SK-N-SH treated with all-trans-retinoic acid at 6 μM for 48 hours (cell line): ENCODE measurements around the gene VAV3.

Experiments
- ATAC-seq: fragments of 200-7000 bp; cut with Tn5 transposase; 3 replicates; pipeline ENCODE4 v1.9.1; 2020; ENCODE audit warnings: mild to moderate bottlenecking, moderate library complexity
- BACH2 ChIP-seq: fragments of 250-450 bp; sonication (Bioruptor Pico); IDR thresholded peaks from 2 replicates; pipeline ENCODE4 v1.9.0; 2021; ENCODE audit warnings: mild to moderate bottlenecking, borderline replicate concordance
- CSDC2 ChIP-seq: fragments of 250-450 bp; sonication (Bioruptor Pico); IDR thresholded peaks from 2 replicates; pipeline ENCODE4 v1.5.0; 2020; ENCODE audit warnings: mild to moderate bottlenecking, moderate library complexity
- CSRNP3 ChIP-seq: fragments of 250-450 bp; sonication (Bioruptor Pico); IDR thresholded peaks from 2 replicates; pipeline ENCODE4 v1.5.1; 2021; ENCODE audit warnings: mild to moderate bottlenecking, moderate library complexity
- GLIS3 ChIP-seq: fragments of 250-450 bp; sonication (Bioruptor Pico); IDR thresholded peaks from 2 replicates; pipeline ENCODE4 v1.5.0; 2020; ENCODE audit warnings: mild to moderate bottlenecking, moderate library complexity
- ISL1 ChIP-seq: fragments of 250-450 bp; sonication (Bioruptor Pico); IDR thresholded peaks from 2 replicates; pipeline ENCODE4 v2.1.2; 2022; ENCODE audit warnings: mild to moderate bottlenecking, moderate library complexity
- OSR1 ChIP-seq: fragments of 250-450 bp; sonication (Bioruptor Pico); IDR thresholded peaks from 2 replicates; pipeline ENCODE4 v1.8.0; 2022; ENCODE audit warnings: moderate library complexity, mild to moderate bottlenecking, inconsistent platforms
- PATZ1 ChIP-seq: fragments of 250-450 bp; sonication (Bioruptor Pico); IDR thresholded peaks from 2 replicates; pipeline ENCODE4 v1.8.0; 2020; ENCODE audit warnings: mild to moderate bottlenecking, moderate library complexity, borderline replicate concordance
- POU6F1 ChIP-seq: fragments of 250-450 bp; sonication (Bioruptor Pico); IDR thresholded peaks from 2 replicates; pipeline ENCODE4 v1.8.0; 2021; ENCODE audit warnings: low read depth, mild to moderate bottlenecking, moderate library complexity, borderline replicate concordance
- PPARA ChIP-seq: fragments of 250-450 bp; sonication (Bioruptor Pico); IDR thresholded peaks from 2 replicates; pipeline ENCODE4 v1.5.0; 2020; ENCODE audit warnings: mild to moderate bottlenecking, borderline replicate concordance
- RARB ChIP-seq: fragments of 250-450 bp; sonication (Bioruptor Pico); IDR thresholded peaks from 2 replicates; pipeline ENCODE4 v1.8.0; 2021; ENCODE audit warnings: mild to moderate bottlenecking, moderate library complexity
- SNAI2 ChIP-seq: fragments of 250-450 bp; sonication (Bioruptor Pico); IDR thresholded peaks from 2 replicates; pipeline ENCODE4 v1.5.0; 2020; ENCODE audit warnings: mild to moderate bottlenecking, moderate library complexity
- TCF4 ChIP-seq: fragments of 250-450 bp; sonication (Bioruptor Pico); IDR thresholded peaks from 2 replicates; pipeline ENCODE4 v1.8.0; 2021; ENCODE audit warnings: mild to moderate bottlenecking, moderate library complexity, borderline replicate concordance
- TOX ChIP-seq: fragments of 250-450 bp; sonication (Bioruptor Pico); IDR thresholded peaks from 2 replicates; pipeline ENCODE4 v1.8.0; 2021; ENCODE audit warnings: mild to moderate bottlenecking, moderate library complexity, borderline replicate concordance
- ZC3H10 ChIP-seq: fragments of 250-450 bp; sonication (Bioruptor Pico); IDR thresholded peaks from 2 replicates; pipeline ENCODE4 v1.5.1; 2021; ENCODE audit warnings: mild to moderate bottlenecking, moderate library complexity
- ZFP3 ChIP-seq: fragments of 250-450 bp; sonication (Bioruptor Pico); IDR thresholded peaks from 2 replicates; pipeline ENCODE4 v1.5.0; 2020; ENCODE audit warnings: mild to moderate bottlenecking, moderate library complexity
- ZFP30 ChIP-seq: fragments of 450-650 bp; formaldehyde crosslinking; IDR thresholded peaks from 2 replicates; pipeline ENCODE4 v1.5.0; 2022; ENCODE audit warnings: mild to moderate bottlenecking, moderate library complexity
- ZNF565 ChIP-seq: fragments of 450-650 bp; formaldehyde crosslinking; conservative IDR thresholded peaks from 2 replicates; pipeline ENCODE4 v1.5.0; 2020; ENCODE audit warnings: low read depth, mild to moderate bottlenecking, moderate library complexity
- ZNF70 ChIP-seq: fragments of 450-650 bp; formaldehyde crosslinking; IDR thresholded peaks from 2 replicates; pipeline ENCODE4 v1.5.0; 2020; ENCODE audit warnings: mild to moderate bottlenecking, moderate library complexity
- ZNF8 ChIP-seq: fragments of 450-650 bp; formaldehyde crosslinking; IDR thresholded peaks from 2 replicates; pipeline ENCODE4 v1.5.0; 2020; ENCODE audit warnings: mild to moderate bottlenecking, moderate library complexity
- TF ChIP-seq, protein P1 (sequence below): fragments of 250-450 bp; sonication (Bioruptor Pico); IDR thresholded peaks from 2 replicates; pipeline ENCODE4 v1.5.1; 2020; ENCODE audit warnings: low read depth, mild to moderate bottlenecking, moderate library complexity
- TF ChIP-seq, protein P2 (sequence below): fragments of 250-450 bp; sonication (Bioruptor Pico); IDR thresholded peaks from 2 replicates; pipeline ENCODE4 v1.5.0; 2020; ENCODE audit warnings: mild to moderate bottlenecking, moderate library complexity

The VAV3 gene

GRCh38 chr1:107549152-107549810 is 415.7 kb downstream of the VAV3 start:
- ATAC-seq, result no peak
- no peak for TF ChIP-seq CSDC2 (CRISPR knock-in tag)
- TF ChIP-seq POU6F1 (CRISPR knock-in tag), result no peak
- TF ChIP-seq, protein P1, sequence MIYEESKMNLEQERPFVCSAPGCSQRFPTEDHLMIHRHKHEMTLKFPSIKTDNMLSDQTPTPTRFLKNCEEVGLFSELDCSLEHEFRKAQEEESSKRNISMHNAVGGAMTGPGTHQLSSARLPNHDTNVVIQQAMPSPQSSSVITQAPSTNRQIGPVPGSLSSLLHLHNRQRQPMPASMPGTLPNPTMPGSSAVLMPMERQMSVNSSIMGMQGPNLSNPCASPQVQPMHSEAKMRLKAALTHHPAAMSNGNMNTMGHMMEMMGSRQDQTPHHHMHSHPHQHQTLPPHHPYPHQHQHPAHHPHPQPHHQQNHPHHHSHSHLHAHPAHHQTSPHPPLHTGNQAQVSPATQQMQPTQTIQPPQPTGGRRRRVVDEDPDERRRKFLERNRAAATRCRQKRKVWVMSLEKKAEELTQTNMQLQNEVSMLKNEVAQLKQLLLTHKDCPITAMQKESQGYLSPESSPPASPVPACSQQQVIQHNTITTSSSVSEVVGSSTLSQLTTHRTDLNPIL, result no peak
- no peak for TF ChIP-seq ZFP3 (CRISPR knock-in tag)
- no peak for TF ChIP-seq ZNF8
- no peak for TF ChIP-seq CSRNP3 (CRISPR knock-in tag)
- TF ChIP-seq BACH2 (CRISPR knock-in tag), result no peak
- TF ChIP-seq ZNF70, result no peak
- TF ChIP-seq ZNF565 (CRISPR knock-in tag), result no peak
- no peak for TF ChIP-seq ZC3H10
- no peak for TF ChIP-seq OSR1
- no peak for TF ChIP-seq GLIS3 (CRISPR knock-in tag)
- TF ChIP-seq PATZ1, result no peak
- no peak for TF ChIP-seq ZFP30

- ATAC-seq, result no peak
- TF ChIP-seq CSRNP3 (CRISPR knock-in tag) (no peak), ZC3H10 (no peak), ZNF565 (CRISPR knock-in tag) (no peak), ISL1 (CRISPR knock-in tag) (no peak), SNAI2 (CRISPR knock-in tag) (no peak), PPARA (CRISPR knock-in tag) (no peak), OSR1 (no peak), PATZ1 (no peak), CSDC2 (CRISPR knock-in tag) (no peak), ZFP3 (CRISPR knock-in tag) (no peak), TCF4 (no peak), ZFP30 (no peak)
Measured at GRCh38 chr1:107548276-107548675, 416.7 kb downstream of the VAV3 start.

GRCh38 chr1:107547363-107548155 is 417.4 kb downstream of the VAV3 start:
- ATAC-seq, result no peak
- TF ChIP-seq CSRNP3 (CRISPR knock-in tag) (no peak), TOX (CRISPR knock-in tag) (no peak), CSDC2 (CRISPR knock-in tag) (no peak), ZFP3 (CRISPR knock-in tag) (no peak), ZNF70 (no peak), RARB (CRISPR knock-in tag) (no peak)
- TF ChIP-seq, protein P1, result no peak
- TF ChIP-seq, protein P2, sequence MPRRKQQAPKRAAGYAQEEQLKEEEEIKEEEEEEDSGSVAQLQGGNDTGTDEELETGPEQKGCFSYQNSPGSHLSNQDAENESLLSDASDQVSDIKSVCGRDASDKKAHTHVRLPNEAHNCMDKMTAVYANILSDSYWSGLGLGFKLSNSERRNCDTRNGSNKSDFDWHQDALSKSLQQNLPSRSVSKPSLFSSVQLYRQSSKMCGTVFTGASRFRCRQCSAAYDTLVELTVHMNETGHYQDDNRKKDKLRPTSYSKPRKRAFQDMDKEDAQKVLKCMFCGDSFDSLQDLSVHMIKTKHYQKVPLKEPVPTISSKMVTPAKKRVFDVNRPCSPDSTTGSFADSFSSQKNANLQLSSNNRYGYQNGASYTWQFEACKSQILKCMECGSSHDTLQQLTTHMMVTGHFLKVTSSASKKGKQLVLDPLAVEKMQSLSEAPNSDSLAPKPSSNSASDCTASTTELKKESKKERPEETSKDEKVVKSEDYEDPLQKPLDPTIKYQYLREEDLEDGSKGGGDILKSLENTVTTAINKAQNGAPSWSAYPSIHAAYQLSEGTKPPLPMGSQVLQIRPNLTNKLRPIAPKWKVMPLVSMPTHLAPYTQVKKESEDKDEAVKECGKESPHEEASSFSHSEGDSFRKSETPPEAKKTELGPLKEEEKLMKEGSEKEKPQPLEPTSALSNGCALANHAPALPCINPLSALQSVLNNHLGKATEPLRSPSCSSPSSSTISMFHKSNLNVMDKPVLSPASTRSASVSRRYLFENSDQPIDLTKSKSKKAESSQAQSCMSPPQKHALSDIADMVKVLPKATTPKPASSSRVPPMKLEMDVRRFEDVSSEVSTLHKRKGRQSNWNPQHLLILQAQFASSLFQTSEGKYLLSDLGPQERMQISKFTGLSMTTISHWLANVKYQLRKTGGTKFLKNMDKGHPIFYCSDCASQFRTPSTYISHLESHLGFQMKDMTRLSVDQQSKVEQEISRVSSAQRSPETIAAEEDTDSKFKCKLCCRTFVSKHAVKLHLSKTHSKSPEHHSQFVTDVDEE (CRISPR knock-in tag), result no peak
